Mesendoderm (in vitro differentiated cells): Measurements from ENCODE around the gene DERA. TPM values are rescaled to one million over a fixed set of nuclear protein-coding genes. Genes with fewer than 3 reads are reported as not detected.

Source experiments
- DNase-seq: peaks from one replicate; pipeline ENCODE4 v3.0.0; 2013
- H2AK5ac ChIP-seq: 2 replicates; pipeline ENCODE4 v1.6.1; 2013; ENCODE audit warnings: low read length, inconsistent platforms
- H2BK120ac ChIP-seq: 2 replicates; pipeline ENCODE4 v1.6.1; 2013; ENCODE audit warnings: low read depth, mild to moderate bottlenecking, low read length, moderate library complexity, mixed read lengths
- H2BK15ac ChIP-seq: replicated peaks from 2 replicates; pipeline ENCODE4 v1.6.1; 2013; ENCODE audit warnings: low read depth, mild to moderate bottlenecking, moderate library complexity
- H2BK5ac ChIP-seq: 2 replicates; pipeline ENCODE4 v1.6.1; 2013; ENCODE audit warnings: low read length, inconsistent platforms
- H3K18ac ChIP-seq: 2 replicates; pipeline ENCODE4 v1.6.1; 2013; ENCODE audit warnings: mild to moderate bottlenecking, low read length, mixed read lengths
- H3K23ac ChIP-seq: one replicate; pipeline ENCODE4 v1.6.1; 2013; ENCODE audit warnings: low read length
- H3K27ac ChIP-seq: 2 replicates; pipeline ENCODE4 v1.5.1; 2013; ENCODE audit warnings: low read depth, mild to moderate bottlenecking, inconsistent platforms, low read length, moderate library complexity
- H3K27me3 ChIP-seq: 2 replicates; pipeline ENCODE4 v1.6.1; 2013; ENCODE audit warnings: low read length, control low read depth, mild to moderate bottlenecking, inconsistent platforms; ENCODE audit not compliant: insufficient read depth, poor library complexity
- H3K36me3 ChIP-seq: 2 replicates; pipeline ENCODE4 v1.6.1; 2013; ENCODE audit warnings: low read length, inconsistent platforms; ENCODE audit not compliant: control insufficient read depth, insufficient read depth
- H3K4ac ChIP-seq: one replicate; pipeline ENCODE4 v1.6.1; 2013; ENCODE audit warnings: low read depth, mild to moderate bottlenecking, low read length, moderate library complexity
- H3K4me1 ChIP-seq: 2 replicates; pipeline ENCODE4 v1.6.1; 2013; ENCODE audit warnings: low read depth, low read length, inconsistent platforms; ENCODE audit not compliant: control insufficient read depth
- H3K4me2 ChIP-seq: 2 replicates; pipeline ENCODE4 v1.6.1; 2013; ENCODE audit warnings: low read length
- H3K4me3 ChIP-seq: 2 replicates; pipeline ENCODE4 v1.5.1; 2013; ENCODE audit warnings: mild to moderate bottlenecking, low read length
- H3K56ac ChIP-seq: one replicate; pipeline ENCODE4 v1.6.1; 2013; ENCODE audit warnings: low read length
- H3K79me1 ChIP-seq: 2 replicates; pipeline ENCODE4 v1.6.1; 2013; ENCODE audit warnings: low read length, inconsistent platforms
- H3K79me2 ChIP-seq: 2 replicates; pipeline ENCODE4 v1.6.1; 2013; ENCODE audit warnings: mild to moderate bottlenecking, low read length; ENCODE audit not compliant: control insufficient read depth, insufficient read depth
- H3K9ac ChIP-seq: 2 replicates; pipeline ENCODE4 v1.6.1; 2013; ENCODE audit warnings: low read length, inconsistent platforms
- H4K5ac ChIP-seq: one replicate; pipeline ENCODE4 v1.6.1; 2013; ENCODE audit warnings: low read length
- H4K8ac ChIP-seq: one replicate; pipeline ENCODE4 v1.6.1; 2013; ENCODE audit warnings: low read depth, mild to moderate bottlenecking, control low read depth, low read length, moderate library complexity
- WGBS: extraction: QIAGEN DNeasy Blood & Tissue Kit; methylation state at CpG from one replicate; pipeline ENCODE4 v1.1.7; 2013; ENCODE audit warnings: low lambda C conversion rate, missing lambda C conversion rate; ENCODE audit not compliant: insufficient coverage; ENCODE audit errors: extremely low coverage; 5-methylcytosine and 5-hydroxymethylcytosine counted together
- polyA plus RNA-seq, 2 experiments: library from polyadenylated mRNA; stranded (reverse); fragments of 200-250 nt; gene quantifications; one replicate each; pipeline ENCODE4 v1.2.3, GENCODE V29; 2013

DERA gene
- 10.9 TPM for polyA plus RNA-seq (2013, experiment 1 of 2)
- polyA plus RNA-seq (2013, experiment 2 of 2) = 11.4 TPM

GRCh38 chr12:15910864-15911721, at the start of gene DERA:
TSS of gene DERA (plus strand) at chr12:15911332. CDS start at chr12:15911384, 52 bp downstream.
- no peak within 1 kb of the TSS for H2BK5ac ChIP-seq
- H3K36me3 ChIP-seq = no peaks in the 10 kb centered on the region
- H3K9ac ChIP-seq = peak within 1 kb of the TSS; percentile 94
- DNase-seq = peak; percentile 87
- H3K4ac ChIP-seq = peak within 1 kb of the TSS; percentile 87
- H3K4me1 ChIP-seq = no peaks in the 10 kb centered on the region
- peak within 1 kb of the TSS; percentile 53 for H3K23ac ChIP-seq
- H3K56ac ChIP-seq = peak within 1 kb of the TSS; percentile 96
- no CpG with 5 or more reads among the region's 59 CpGs for WGBS
- H2AK5ac ChIP-seq = no peak within 1 kb of the TSS
- H2BK15ac ChIP-seq = no peak within 1 kb of the TSS
- peak within 1 kb of the TSS; percentile 72 for H3K4me3 ChIP-seq
- peak within 1 kb of the TSS; percentile 91 for H3K4me2 ChIP-seq
- peak within 1 kb of the TSS; percentile 28 for H4K8ac ChIP-seq
- H3K18ac ChIP-seq = peak within 1 kb of the TSS; percentile 31
- H3K27me3 ChIP-seq = no peaks in the 10 kb centered on the region
- H3K79me2 ChIP-seq = no peaks in the 10 kb centered on the region
- H2BK120ac ChIP-seq = peak within 1 kb of the TSS; percentile 45
- no peak within 1 kb of the TSS for H4K5ac ChIP-seq
- H3K79me1 ChIP-seq = no peaks in the 10 kb centered on the region
- H3K27ac ChIP-seq = peak within 1 kb of the TSS; percentile 69

DNA sequence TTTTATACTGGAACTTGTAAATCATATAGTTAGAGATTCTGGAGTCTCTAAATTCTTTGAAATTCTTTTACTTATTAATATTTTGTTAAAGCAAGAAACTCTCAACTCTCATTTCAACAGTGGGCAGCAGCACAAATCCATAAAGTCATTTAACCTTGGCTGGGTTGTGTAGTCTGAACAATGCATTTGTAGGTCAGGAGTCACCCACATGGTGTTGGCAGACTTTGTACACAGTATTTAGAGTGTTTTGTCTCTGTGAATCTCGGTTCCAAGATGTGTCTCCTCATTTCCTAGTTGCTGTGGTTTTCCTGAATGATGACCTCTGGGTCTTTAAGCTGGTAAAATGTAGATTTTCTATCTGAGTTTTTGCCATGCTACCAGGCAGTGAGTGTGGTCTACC, 49.7 kb upstream of the DERA start:
- DNase-seq = no peak
- H3K36me3 ChIP-seq = no peaks in the 10 kb centered on the region
- no peak overlapping the region for H4K5ac ChIP-seq
- WGBS = no CpG with 5 or more reads among the region's 1 CpG
- no peak overlapping the region for H2AK5ac ChIP-seq
- no peaks in the 10 kb centered on the region for H3K27me3 ChIP-seq
- H3K27ac ChIP-seq = no peak overlapping the region
- H2BK5ac ChIP-seq = no peak overlapping the region
- H4K8ac ChIP-seq = no peak overlapping the region
- no peak overlapping the region for H3K18ac ChIP-seq
- H3K4me1 ChIP-seq = no peaks in the 10 kb centered on the region
- H3K56ac ChIP-seq = no peak overlapping the region
- H3K4ac ChIP-seq = no peak overlapping the region
- no peak overlapping the region for H3K23ac ChIP-seq
- H3K4me2 ChIP-seq = no peak overlapping the region
- no peak overlapping the region for H3K9ac ChIP-seq
- H2BK120ac ChIP-seq = no peak overlapping the region
- no peak overlapping the region for H3K4me3 ChIP-seq
- no peaks in the 10 kb centered on the region for H3K79me1 ChIP-seq
- H3K79me2 ChIP-seq = no peaks in the 10 kb centered on the region
- H2BK15ac ChIP-seq = no peak overlapping the region

DNA sequence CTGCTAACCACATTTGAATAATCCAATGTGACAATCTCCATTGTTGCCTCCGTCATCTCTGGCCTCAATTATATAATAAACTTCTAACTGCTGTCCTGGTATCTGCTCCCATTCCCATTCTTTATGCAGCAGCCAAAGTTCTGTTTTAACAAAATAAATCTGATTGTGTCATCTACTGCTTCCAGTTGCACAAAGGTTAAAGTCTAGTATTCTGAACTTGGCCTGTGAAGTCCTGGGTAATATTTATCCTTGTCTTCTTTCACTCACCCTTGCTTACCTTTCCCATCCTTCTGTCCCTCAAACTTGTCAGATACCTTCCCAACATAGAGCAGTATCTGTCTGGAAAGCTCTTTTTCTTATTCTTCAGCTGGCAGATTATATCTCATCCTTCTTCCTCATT, 48.3 kb upstream of the DERA start:
- Histone ChIP-seq H3K4me3 (no peak overlapping the region), H3K4me1 (no peaks in the 10 kb centered on the region), H3K27me3 (no peaks in the 10 kb centered on the region), H3K36me3 (no peaks in the 10 kb centered on the region), H3K79me2 (no peaks in the 10 kb centered on the region), H3K18ac (no peak overlapping the region), H4K8ac (no peak overlapping the region), H3K9ac (no peak overlapping the region), H2BK5ac (no peak overlapping the region), H3K56ac (no peak overlapping the region), H4K5ac (no peak overlapping the region), H2BK120ac (no peak overlapping the region), H2BK15ac (no peak overlapping the region), H3K4me2 (no peak overlapping the region), H3K79me1 (no peaks in the 10 kb centered on the region), H3K4ac (no peak overlapping the region), H2AK5ac (no peak overlapping the region), H3K27ac (no peak overlapping the region), H3K23ac (no peak overlapping the region)
- no CpG with 5 or more reads among the region's 1 CpG for WGBS
- no peak for DNase-seq

DNA sequence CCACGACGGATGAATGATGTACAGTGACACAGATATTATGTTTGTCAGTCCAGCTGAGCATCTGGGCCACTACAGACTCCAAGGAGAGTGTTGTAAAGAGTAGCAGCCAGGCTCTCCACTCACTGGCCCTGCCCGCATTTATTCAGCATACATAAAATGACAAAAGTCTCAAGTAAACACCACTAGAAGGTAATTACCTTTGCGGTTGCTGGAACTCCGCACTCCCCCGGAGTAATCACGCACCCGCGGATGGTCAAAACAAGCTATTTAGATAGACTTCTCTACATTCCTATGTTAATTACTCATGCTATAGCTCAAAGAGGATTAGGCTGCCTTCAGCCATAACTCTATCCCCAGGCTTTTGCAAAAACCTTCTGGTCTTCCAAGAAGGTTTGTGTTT, 47.8 kb upstream of the DERA start:
- Histone ChIP-seq H3K4me2 (no peak overlapping the region), H3K4me1 (no peaks in the 10 kb centered on the region), H4K5ac (no peak overlapping the region), H3K27me3 (no peaks in the 10 kb centered on the region), H3K18ac (peak overlapping the region; percentile 51), H3K27ac (no peak overlapping the region), H2BK15ac (no peak overlapping the region), H3K4ac (no peak overlapping the region), H3K79me2 (no peaks in the 10 kb centered on the region), H2BK120ac (no peak overlapping the region), H3K9ac (no peak overlapping the region), H3K23ac (no peak overlapping the region), H2BK5ac (no peak overlapping the region), H4K8ac (no peak overlapping the region), H3K56ac (no peak overlapping the region), H3K79me1 (no peaks in the 10 kb centered on the region), H2AK5ac (no peak overlapping the region), H3K36me3 (no peaks in the 10 kb centered on the region), H3K4me3 (no peak overlapping the region)
- no CpG with 5 or more reads among the region's 9 CpGs for WGBS
- DNase-seq = peak; percentile 53

DNA sequence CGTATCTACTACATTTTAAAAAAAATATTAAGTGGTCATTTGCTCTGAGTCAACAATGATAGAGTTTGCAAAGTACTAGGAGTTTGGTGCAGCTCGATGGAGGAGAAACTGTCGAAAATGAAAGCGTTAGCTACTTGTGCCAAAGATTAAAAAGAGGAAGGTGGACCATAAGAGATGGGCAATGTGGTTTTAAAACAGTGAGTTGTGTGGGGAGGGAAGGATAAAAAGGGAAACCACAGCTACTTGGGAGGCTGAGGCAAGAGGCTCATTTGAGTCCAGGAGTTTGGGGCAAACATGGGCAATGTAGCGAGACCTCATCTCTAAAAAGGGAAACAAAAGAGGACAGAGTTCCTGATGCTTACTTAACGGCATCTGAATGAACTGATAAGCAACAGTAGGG, 47.1 kb upstream of the DERA start:
- Histone ChIP-seq H3K79me1 (no peaks in the 10 kb centered on the region), H3K79me2 (no peaks in the 10 kb centered on the region), H3K56ac (no peak overlapping the region), H3K4me1 (no peaks in the 10 kb centered on the region), H3K27ac (no peak overlapping the region), H2BK15ac (no peak overlapping the region), H3K18ac (no peak overlapping the region), H3K9ac (no peak overlapping the region), H3K36me3 (no peaks in the 10 kb centered on the region), H2BK5ac (no peak overlapping the region), H3K4me3 (no peak overlapping the region), H3K4me2 (no peak overlapping the region), H2BK120ac (no peak overlapping the region), H3K27me3 (no peaks in the 10 kb centered on the region), H3K4ac (no peak overlapping the region), H4K8ac (no peak overlapping the region), H3K23ac (no peak overlapping the region), H4K5ac (no peak overlapping the region), H2AK5ac (no peak overlapping the region)
- WGBS = no CpG with 5 or more reads among the region's 6 CpGs
- DNase-seq = no peak
